Measurements from ENCODE around the gene FBXO22. TPM values are rescaled to one million over a fixed set of nuclear protein-coding genes. Genes with fewer than 3 reads are reported as not detected.

FBXO22 gene
- polyA plus RNA-seq (2011; rRNA removed) = 59.8 and 68.7 TPM in 2 replicates
- polyA minus RNA-seq (2011; rRNA and poly(A)+ RNA removed) = 41.1 and 44.0 TPM in 2 replicates

DNA sequence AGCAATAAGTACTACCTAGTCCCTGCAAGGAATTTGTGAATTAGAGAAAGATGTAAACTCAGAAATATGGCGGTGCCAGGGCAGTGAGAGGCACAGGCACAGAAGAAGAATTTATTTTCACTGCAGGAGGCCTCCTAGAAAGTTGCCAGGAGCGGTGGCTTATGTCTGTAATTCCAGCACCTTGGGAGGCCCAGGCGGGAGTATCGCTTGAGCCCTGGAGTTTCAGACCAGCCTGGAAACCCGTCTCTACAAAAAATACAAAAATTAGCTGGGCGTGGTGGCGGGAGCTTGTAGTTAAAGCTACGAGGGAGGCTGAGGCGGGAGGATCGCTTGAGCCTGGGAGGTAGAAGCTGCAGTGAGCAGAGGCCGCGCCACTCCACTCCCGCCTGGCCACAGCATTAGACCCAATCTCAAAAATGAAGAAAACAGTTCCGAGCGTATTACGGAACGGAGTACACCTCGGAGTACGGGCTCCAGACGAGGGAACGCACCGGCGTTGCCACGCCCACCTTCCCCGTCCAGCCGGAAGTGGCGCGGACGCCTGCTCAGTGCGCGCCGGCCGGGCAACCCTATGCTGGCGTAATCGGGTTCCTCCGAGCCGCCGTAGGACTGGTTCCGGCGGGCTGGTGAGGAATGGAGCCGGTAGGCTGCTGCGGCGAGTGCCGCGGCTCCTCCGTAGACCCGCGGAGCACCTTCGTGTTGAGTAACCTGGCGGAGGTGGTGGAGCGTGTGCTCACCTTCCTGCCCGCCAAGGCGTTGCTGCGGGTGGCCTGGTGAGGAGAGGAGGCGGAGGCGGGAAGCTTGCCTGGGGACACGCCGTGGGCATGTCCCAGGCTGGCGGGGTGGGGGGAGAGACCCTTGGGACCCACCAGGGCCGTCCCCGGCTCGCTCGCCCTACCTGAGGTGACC is at the start of gene FBXO22:
FBXO22 (plus strand) TSS at position 548 of the 909 bp plus-strand sequence; CDS start at position 634, 86 bp downstream.
- DNase-seq (ENCODE audit: low read depth, low spot score) = peak; percentile 65
- peaks cover 5% of the 10 kb centered on the region; the same call in 1 of the 2 replicates for H3K9me3 ChIP-seq (ENCODE audit: control insufficient read depth, insufficient read depth, low read length)
- POLR2A ChIA-PET = interaction anchor here (0.6 to 1.2 kb wide), 2 partner anchors 56 to 165 kb away, joined by 3 read pairs; no protein-coding TSS in a partner anchor
- no peaks in the 10 kb centered on the region for H3K27me3 ChIP-seq (ENCODE audit: control insufficient read depth, insufficient read depth, low read length)
- H3K27ac ChIP-seq (ENCODE audit: low read depth, low read length) = peak within 1 kb of the TSS; percentile 82
- H3K4me3 ChIP-seq (ENCODE audit: low read depth, low read length) = peak within 1 kb of the TSS; percentile 96
- TF ChIP-seq, protein P1, sequence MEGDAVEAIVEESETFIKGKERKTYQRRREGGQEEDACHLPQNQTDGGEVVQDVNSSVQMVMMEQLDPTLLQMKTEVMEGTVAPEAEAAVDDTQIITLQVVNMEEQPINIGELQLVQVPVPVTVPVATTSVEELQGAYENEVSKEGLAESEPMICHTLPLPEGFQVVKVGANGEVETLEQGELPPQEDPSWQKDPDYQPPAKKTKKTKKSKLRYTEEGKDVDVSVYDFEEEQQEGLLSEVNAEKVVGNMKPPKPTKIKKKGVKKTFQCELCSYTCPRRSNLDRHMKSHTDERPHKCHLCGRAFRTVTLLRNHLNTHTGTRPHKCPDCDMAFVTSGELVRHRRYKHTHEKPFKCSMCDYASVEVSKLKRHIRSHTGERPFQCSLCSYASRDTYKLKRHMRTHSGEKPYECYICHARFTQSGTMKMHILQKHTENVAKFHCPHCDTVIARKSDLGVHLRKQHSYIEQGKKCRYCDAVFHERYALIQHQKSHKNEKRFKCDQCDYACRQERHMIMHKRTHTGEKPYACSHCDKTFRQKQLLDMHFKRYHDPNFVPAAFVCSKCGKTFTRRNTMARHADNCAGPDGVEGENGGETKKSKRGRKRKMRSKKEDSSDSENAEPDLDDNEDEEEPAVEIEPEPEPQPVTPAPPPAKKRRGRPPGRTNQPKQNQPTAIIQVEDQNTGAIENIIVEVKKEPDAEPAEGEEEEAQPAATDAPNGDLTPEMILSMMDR (IDR thresholded peaks at IDR 0.05; ENCODE audit: low read depth, low read length) = no peak
- CTCF ChIA-PET = no interaction called here

DNA sequence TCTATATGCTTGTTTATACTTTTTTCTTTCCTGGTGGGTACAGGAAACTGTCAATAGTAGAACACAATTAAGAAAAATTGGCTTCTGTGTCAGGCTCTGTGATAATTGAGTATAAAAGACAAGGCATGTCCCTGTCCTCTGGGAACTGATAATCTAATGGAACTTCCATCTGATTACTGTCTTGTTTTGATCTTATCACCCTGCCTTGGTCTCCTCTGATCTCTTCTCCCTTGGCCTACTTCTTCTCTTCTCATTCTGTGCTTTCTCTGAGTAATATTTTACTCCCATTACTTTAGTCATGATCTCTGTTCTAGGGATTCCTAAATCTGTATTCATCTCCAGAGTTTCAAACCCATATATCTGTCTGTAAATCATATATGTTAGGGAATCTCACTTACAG is 45.8 kb upstream of the FBXO22 start:
- H3K9me3 ChIP-seq (ENCODE audit: control insufficient read depth, insufficient read depth, low read length) = no peaks in the 10 kb centered on the region
- CTCF ChIA-PET = no interaction called here
- TF ChIP-seq, protein P1 (IDR thresholded peaks at IDR 0.05; ENCODE audit: low read depth, low read length) = no peak
- H3K27me3 ChIP-seq (ENCODE audit: control insufficient read depth, insufficient read depth, low read length) = no peaks in the 10 kb centered on the region
- no peak for DNase-seq (ENCODE audit: low read depth, low spot score)
- H3K4me3 ChIP-seq (ENCODE audit: low read depth, low read length) = no peak overlapping the region
- H3K27ac ChIP-seq (ENCODE audit: low read depth, low read length) = no peak overlapping the region
- POLR2A ChIA-PET = no interaction called here

DNA sequence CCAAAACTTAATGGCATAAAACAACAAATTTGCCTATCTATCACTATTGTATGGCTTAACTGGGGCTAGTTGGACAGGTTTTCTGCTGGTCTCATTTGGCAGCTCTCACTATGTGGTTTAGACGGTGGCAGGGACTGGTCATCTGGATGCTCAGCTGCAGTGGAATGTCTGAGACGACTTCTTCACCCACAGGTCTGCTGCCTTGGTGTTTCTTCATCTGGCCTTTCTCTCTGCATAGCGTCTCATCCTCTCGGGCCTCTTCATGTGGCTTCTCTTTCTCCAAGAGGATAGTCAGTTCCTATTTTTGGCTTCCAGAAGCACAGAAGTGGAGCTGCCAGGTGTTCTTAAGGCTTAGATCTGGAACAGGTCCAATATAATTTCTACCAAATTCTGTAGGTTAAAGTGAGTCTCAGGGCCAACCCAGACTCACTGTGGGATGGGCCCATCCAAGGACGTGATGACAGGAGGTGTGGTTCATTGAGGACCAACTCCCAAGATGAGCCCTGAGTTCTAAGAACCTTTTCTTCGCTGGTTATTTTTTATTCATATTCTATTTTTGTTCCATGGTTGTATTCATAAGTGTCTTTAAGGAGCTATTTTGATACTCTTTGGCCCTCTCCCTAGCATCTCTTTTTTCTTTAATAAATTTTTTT is 41.8 kb upstream of the FBXO22 start:
- ChIA-PET CTCF (no interaction called here), POLR2A (no interaction called here)
- no peak for DNase-seq (ENCODE audit: low read depth, low spot score)
- H3K27me3 ChIP-seq (ENCODE audit: control insufficient read depth, insufficient read depth, low read length) = no peaks in the 10 kb centered on the region
- H3K27ac ChIP-seq (ENCODE audit: low read depth, low read length) = no peak overlapping the region
- no peak overlapping the region for H3K4me3 ChIP-seq (ENCODE audit: low read depth, low read length)
- TF ChIP-seq, protein P1 (IDR thresholded peaks at IDR 0.05; ENCODE audit: low read depth, low read length) = no peak
- no peaks in the 10 kb centered on the region for H3K9me3 ChIP-seq (ENCODE audit: control insufficient read depth, insufficient read depth, low read length)

DNA sequence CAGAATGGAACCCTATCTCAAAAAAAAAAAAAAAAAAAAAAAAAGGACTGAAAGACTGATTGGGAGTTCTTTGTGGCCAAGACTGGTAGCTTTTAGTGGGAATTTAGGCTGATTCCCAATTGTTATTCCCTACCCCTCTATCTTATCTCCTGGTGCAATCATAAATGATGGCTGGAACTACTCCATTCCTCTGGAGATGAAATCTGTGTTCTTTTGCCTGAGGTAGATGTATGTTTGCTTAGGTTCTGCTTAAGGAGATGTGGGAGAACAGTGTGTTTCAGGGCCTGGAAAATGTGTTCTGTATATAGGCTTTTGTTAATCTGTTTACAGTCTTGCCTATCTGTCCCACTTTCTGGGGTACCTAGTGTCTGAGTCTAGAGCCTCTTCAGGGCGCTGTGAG is 40.9 kb upstream of the FBXO22 start:
- Histone ChIP-seq H3K27me3 (ENCODE audit: control insufficient read depth, insufficient read depth, low read length) (no peaks in the 10 kb centered on the region), H3K4me3 (ENCODE audit: low read depth, low read length) (no peak overlapping the region), H3K9me3 (ENCODE audit: control insufficient read depth, insufficient read depth, low read length) (no peaks in the 10 kb centered on the region), H3K27ac (ENCODE audit: low read depth, low read length) (no peak overlapping the region)
- TF ChIP-seq, protein P1 (IDR thresholded peaks at IDR 0.05; ENCODE audit: low read depth, low read length) = no peak
- no peak for DNase-seq (ENCODE audit: low read depth, low spot score)
- ChIA-PET CTCF (interaction anchor here (0.6 kb wide), 1 partner anchor 287 kb away, joined by 5 read pairs; no protein-coding TSS in a partner anchor), POLR2A (no interaction called here)

Measured in AG04450 (cell line).